ENCODE results near the gene DENND6B.

DENND6B gene

DNA sequence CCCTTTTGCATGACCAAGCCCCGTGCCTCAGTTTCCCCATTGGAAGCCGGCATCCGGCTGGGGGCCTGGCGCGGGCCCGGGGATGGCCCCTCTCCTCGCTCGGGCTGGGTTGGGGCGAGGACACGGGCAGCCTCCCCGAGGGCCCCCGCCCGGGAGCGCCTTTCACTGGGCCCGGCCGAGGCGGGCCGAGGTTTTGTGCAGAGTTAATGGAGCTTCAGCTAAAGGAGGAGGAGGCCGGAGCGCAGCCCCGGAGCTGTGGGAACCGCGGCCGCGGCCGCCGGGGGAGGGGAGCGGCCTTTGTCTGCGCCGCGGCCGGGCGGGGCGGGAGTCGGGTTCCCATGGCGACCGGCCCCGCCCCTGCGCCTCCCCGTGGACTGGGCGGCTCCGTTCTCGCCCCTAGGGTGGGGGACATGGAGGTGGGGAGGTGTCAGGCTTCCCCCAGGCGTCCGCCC is 55.3 kb downstream of the DENND6B start:
- peak; percentile 60 for DNase-seq (ENCODE audit: low spot score)

DNA sequence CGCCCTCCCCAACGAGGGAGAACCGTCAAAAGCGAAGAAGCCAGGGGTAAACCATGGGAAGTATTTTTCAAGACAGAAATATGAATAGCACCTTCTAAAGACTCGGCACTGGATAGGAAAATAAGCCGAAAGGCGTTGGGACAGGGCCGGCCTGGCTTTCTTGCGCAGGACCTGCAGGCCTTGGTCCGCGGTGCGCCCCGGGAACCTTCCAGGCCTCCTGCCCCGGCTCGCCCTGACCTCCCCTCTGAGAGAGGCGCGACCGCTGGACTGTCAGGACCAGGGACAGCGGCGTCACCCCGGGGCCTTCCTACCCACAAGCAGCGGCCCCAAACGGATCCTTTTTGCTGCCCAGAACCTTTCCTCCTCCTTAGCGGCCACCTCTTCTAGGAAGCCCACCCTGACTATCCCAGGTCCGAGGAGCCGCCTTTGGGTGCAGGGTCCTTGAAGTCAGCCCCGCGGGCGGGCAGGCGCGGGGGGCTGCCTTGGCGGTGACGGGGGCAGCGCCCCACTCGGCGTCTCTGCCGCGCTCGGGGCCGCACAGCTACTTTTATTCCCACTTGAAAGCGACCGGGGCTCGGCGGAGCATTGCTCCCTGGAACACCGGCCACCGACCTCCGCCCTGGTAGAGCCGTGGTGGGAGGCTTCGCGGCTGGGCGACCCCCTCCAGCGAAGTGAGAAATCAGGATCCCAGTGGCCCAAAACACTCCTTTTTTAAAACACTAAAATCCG is 56.0 kb downstream of the DENND6B start:
- peak; percentile 68 for DNase-seq (ENCODE audit: low spot score)

DNA sequence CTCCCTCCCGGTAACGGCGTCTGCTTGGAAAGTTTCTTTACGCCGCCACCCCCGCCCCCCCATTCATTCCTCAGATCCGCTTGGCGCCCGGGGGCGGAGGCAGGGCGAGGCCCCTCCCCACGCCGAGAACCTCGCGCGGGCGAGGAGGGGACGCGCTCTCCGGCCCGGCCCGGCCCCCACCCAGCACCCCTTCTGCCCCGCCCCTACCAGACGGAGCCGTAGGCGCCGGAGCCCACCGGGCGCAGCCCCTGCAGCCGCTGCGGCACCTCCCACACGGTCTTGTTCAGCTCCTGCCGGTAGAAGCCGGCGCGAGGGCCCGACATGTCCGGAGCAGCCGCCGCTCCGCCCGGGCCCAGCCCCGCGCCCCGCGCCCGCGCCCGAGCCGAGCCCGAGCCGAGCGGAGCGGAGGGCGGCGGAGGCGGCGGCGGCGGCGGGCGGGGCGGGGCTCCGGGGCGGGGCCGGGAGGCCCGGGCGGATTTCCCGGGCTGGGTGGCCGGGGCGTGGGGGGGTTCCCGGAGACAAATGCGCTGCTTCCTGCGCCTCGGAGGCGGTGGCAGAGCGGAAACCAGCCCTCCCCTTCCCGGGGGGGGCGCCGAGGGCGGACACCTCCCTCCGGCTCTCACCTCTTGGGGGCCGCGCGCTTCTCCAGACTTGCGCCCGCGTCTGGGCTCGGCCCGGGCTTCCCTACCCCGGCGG is 56.7 kb downstream of the DENND6B start, which contains the start of gene MAPK11:
MAPK11 (minus strand) TSS at position 411 of the 696 bp plus-strand sequence; CDS start at position 323, 88 bp downstream.
- DNase-seq (ENCODE audit: low spot score), result peak; percentile 74

DNA sequence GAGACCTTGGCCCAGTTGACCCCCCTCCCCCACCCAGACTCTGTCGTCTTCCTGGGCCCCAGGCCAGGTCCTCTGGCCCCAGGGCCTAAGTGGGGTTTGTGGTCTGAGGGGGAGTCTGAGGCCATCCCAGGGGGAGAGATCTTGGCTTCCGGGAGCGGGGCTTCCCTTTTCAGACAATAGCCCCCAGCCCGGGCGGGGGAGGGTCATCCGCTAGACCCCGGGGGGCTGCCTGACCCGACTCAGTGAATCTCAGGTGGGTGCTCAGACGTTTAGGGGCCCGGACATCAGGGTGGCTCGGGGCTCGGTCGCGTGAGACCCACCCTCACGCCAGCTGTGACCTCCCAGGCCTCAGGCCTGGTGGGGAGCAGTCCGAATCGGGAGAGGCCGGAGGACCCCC is 57.2 kb downstream of the DENND6B start:
- DNase-seq (ENCODE audit: low spot score), result no peak

DNA sequence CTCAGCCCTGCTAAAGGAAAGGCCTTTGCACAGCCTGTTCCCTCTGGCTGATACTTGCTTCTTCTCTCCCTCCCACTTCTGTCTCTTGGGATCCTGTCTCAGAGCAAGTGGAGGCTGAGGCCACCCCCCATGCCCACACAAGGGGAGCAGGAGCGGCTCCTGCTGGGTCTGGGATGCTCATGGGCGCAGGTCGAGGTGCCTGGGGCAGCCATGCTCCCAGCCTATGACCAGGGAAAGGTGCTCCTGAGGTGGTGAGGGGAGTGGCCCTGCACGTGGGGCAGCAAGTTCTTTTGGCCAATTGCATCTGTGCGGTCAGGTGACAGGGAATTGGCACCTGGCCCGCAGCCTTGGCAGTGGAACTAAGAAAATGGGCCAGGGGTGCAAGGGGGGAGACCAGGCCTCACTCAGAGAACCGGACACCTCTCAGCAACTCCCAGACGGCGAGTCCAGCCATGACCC is 58.1 kb downstream of the DENND6B start:
- DNase-seq (ENCODE audit: low spot score), result no peak

DNA sequence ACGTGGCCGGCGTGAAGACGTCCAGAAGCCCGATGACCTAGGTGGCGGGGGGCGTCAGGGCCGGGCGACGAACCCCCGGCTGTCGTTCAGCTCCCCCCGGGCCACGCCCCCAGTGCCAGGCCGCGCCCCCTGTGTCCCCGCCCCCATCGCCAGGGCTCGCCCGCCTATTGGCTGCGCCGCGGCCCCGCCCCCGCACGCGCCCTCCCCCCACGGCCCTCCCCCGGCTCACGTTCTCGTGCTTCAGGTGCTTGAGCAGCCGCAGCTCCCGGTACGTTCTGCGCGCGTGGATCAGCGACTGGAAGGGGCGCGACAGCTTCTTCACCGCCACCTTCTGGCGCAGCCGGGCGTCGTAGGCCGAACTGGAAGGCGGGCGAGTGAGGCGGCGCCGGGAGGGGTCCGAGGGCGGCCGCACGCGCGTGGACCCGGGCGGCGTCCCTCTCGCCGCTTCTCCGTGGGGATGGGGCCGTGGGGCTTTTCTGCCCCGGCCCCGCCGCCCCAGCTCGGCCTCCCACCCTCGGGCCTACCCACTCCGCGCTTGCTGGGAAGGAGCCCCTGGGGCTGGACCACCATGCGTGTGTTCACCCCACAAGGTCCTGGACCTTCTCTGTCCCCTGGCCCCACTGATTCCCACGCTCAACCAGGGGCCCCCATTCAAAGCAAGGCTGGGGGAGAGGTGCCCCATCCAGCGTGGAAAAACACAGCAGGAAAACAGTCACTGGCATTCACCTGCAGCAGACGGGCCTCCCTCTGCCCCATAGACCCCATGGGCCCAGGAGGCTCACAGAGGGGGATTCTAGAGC is 59.0 kb downstream of the DENND6B start:
- peak; percentile 45 for DNase-seq (ENCODE audit: low spot score)

DNA sequence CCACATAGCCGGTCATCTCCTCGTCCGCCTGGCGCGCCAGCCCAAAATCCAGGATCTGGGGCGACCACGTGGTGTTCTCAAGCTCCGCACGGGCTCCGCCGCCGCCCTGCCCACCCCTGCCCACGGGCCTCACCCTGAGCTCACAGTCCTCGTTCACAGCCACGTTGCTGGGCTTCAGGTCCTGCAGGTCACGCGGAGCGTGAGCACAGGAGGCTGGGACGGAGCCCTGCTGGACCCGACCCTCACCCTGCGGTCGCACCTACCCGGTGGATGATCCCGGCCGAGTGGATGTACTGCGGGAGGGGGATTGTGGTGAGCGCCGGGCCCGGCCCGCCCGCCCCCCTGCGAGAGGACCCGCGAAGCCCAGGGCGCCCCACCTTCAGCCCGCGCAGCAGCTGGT is 59.8 kb downstream of the DENND6B start:
- DNase-seq (ENCODE audit: low spot score), result no peak

DNA sequence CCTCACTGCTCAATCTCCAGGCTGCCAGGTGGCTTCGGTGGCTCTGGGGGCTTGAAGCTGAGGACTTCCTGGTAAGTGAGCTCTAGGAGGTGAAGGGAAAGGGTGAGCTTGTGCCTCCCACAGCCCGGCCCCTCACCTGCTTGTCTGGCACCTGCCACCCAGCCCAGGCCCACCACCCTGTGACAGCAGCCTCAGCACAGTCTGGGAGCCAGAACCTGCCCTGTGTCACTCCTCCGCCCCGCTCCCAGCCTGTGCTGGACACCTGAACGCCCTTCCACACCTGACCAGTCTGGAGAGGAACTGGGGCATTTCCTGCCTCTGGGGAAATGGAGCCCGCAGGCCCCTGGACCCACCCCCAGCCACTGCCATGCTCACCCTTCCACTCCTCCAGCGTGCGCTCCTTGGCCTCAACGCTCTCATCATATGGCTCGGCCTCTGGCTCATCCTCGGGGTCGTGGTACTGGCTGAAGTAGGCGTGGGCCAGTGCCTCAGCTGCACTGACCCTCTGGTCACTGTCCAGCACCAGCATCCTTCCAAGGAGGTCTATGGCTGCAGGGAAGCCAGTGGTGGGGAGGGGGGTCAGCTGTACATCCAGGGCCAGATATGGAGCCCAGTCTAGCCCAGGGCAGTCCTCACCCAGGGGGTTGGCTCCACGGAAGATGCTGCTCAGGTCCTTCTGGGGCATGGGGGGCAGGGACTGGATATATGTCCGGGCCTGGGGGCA is 61.7 kb downstream of the DENND6B start:
- no peak for DNase-seq (ENCODE audit: low spot score)

DNA sequence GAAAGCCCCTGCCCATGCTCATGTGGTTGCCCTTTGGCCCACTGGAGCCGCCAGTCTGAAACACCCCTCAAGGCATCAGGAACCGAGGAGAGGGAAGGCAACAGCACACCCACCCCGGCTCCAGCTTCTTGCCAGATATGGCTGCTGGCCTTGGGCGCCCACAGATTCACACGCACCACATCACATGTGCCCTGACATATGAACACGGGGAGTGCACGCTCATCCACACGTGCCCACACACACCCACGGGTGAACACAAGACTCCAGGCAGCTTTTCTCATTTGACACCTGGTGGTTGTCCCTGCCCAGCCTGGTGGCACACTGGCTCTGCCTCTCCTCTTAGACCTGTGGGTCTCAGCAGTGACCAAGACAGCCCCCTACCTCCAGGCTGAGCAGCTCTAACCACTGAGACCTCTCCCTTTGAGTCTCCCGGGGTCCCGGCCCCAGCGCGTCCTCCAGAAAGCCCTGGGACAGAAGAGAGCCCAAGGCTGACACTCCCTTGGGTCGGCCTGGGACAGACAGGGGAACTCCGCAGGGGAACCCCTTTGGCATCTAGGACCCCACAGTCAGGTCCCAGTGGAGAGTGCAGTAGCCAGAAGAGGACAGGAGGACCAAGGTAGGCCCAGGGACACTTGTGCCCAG is 62.6 kb downstream of the DENND6B start:
- no peak for DNase-seq (ENCODE audit: low spot score)

DNA sequence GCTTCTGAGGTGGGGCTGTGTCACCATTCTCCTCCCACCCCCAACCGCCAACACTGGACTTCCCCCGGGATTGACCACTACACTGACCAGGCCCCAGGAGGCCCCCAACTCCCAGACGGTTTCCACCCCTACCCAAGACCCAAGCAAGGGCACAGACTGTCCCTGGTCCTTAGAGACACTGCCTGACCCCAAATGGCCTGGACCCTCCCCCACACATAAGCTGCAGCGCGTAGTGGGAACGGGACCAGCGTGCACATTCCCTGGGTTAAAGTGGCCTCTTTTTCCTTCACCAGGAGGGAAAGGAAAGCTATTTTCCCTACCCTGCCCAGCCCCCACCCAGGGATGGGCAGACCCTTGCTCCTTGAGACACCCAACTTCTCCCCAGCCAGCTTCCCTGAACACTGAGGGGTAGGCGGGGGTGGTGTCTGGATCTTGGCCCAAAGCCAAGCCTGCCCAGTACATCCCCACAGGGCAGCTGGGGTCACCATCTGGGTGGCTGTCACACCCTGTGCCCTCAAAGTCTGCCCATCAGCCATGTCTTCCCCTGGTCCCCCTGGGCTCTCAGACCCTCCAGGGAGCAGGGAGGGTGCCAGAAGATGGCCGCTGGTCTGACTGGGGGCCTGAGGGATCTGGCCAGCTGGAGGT is 63.7 kb downstream of the DENND6B start:
- no peak for DNase-seq (ENCODE audit: low spot score)

DNA sequence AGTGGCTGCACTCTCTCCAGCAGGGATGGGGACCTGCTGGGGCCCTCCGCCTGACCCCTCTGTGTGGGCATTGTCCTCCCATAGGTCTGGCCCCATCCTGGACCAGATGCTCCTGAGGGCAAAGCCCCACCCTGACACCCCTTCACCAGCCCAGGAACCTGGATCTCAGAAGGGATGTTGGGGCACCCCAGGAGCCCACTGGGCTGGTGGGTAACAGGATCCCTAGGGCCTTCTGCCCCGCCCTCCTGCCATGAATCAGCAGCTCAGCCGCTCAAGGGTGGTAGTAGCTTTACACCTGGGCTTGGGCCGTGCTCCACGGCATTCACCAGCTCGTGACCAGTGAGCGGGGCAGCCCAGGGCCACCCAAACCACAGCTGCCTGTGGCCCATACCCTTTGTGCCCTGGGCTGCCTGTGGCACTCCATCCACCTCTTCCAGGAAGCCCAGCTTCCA is 64.3 kb downstream of the DENND6B start:
- DNase-seq (ENCODE audit: low spot score), result no peak

DNA sequence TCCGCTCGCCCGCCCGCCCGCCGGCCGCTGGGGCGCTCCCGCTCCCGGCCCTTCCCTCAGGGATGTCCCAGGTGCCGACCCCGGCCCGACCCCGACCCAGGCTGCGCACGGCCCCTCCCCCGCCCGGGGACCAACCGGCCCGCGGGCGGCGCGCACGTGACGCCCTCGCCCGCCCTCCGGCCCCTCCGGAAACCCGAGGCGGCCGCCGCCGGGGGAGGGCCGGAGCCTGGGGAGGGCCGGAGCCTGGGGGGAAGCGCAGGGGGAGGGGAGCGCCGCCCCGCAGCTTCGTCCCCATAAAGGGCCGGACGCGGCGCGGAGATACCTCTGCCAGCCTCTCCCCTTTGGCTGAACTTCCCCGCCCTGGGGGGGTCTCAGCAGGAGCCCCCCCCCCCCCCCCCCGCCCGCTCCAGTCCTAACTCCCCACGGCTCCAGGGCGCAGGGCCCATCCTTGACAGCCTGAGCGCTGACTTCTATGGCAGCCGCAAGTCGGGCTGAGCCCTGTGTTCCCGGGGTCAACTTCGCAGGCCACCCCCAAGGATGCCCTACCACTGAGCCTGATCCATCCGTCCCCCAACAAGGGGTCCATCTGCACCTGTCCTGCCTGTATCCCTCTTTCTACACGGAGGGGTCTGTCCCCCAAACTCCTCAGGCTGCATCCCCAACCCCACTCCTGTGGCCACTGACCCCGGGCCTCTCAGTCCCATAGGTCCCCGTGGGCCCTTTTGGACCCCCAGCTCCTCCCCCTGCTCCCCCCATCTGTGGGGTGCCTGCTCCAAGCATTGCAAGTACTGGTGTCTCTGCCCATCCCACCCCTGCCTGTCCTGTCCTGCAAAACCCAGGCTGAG is 65.0 kb downstream of the DENND6B start, which contains the start of gene MAPK12:
MAPK12 (minus strand) TSS at position 69 of the 845 bp plus-strand sequence. CDS start 174 bp downstream, outside the sequence.
- DNase-seq (ENCODE audit: low spot score), result no peak

DNA sequence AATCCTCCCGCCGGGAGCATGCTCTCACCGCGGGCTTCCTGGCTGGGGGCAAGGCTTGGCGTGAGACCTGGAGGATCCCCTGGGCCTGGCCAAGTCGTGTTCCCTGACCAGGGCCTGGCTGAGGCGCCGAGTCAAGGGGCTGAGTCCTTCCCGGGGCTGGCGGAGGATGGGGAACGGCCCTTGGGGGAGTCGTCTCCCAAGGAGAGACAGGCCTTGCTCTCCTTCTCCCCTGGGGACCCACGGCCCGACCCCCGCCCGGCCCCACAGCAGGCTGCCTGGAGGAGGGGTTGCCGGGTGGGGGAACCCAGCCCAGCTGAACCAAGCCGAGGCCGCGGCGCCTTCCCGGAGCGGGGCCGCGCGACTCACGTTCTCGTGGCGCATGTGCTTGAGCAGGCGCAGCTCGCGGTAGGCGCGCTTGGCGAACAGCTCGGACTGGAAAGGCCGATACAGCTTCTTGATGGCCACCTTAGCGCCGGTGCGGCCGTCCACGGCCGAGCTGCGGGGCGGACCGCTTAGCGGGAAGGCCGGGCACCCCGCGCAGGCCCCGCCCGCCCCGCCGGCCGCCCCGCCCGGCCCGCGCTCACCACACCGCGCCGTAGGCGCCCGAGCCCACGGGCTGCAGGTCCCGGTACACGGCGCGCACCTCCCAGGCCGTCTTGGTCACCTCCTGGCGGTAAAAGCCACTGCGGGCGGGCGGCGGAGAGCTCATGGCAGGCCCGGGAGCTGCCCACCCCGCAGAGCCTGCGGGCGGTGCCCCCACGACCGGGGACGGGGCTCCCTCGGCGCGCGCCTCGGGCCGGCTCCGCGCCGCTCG is 65.8 kb downstream of the DENND6B start:
- DNase-seq (ENCODE audit: low spot score), result no peak

DNA sequence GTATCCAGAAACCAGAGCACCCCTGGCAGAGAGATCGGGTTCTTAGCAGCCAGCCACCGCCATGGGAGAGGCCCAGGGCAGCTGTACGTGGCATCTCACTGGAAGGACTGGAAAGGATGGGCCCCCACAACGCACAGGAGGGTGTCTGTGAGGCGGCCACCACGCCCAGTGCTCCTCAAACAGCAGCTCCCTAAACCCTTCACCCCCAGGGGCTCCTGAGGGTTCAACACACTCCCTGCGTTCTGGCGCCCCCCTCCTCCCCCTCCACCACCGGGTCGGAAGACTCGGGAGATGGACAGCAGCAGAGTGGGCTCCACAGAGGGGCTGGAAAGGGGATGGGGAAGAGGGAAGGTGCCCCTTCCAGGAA is 66.4 kb downstream of the DENND6B start:
- DNase-seq (ENCODE audit: low spot score), result no peak

DNA sequence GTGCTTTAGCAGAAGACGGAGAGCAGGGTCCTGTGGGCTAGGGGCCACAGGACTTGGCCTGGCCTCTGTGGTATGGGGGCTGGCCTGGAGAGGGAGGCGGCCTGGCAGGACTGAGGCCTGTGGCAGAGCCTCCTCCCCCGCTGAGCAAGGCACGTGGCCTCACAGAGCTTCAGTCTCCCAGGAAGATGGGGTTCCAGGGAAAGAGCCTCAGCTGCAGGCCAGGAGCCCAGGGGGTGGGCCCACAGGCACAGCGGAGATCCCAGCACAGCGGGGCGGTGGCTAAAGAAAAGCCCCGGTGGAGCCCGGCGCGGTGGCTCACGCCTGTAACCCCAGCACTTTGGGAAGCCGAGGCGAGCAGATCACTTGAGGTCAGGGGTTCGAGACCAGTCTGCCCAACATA is 67.5 kb downstream of the DENND6B start:
- no peak for DNase-seq (ENCODE audit: low spot score)

Measured in CD4-positive, alpha-beta T cell treated with Interleukin-2 at 100 ng/mL for 4 hours (primary cell).